Thoracic aorta (tissue), 2 donors: ENCODE results near the gene POMC. TPM values are rescaled to one million over a fixed set of nuclear protein-coding genes. Genes with fewer than 3 reads are reported as not detected.
"Not testable (repeated sequence)": the region's sequence is repeated elsewhere in the genome, so short reads cannot be mapped to it uniquely, and the experiment has no call there.

ENCODE experiments used
- ATAC-seq: fragments of 150-250 bp; one replicate; pipeline ENCODE4 v1.8.0; 2017; ENCODE audit warnings: low read depth; ENCODE audit not compliant: insufficient number of reproducible peaks, low FRiP score
- DNase-seq: peaks from one replicate; pipeline ENCODE4 v3.0.0-alpha.2; 2020; ENCODE audit warnings: low spot score
- H3K27ac ChIP-seq, 2 donors: fragments of 200-600 bp; sonication (generic); 1 replicate in 1 of 2; 2 replicates in 1 of 2; pipeline ENCODE4 v1.5.1; 2016; ENCODE audit warnings: mild to moderate bottlenecking in 2 of 2, moderate library complexity in 2 of 2
- H3K27me3 ChIP-seq: fragments of 200-600 bp; sonication (generic); replicated peaks from 2 replicates; pipeline ENCODE4 v1.6.0; 2016; ENCODE audit warnings: mild to moderate bottlenecking; ENCODE audit not compliant: insufficient read depth
- H3K36me3 ChIP-seq: fragments of 200-600 bp; sonication (generic); one replicate; pipeline ENCODE4 v1.5.1; 2016
- H3K4me1 ChIP-seq, 2 donors: fragments of 200-600 bp; sonication (generic); 1 replicate in 1 of 2; 2 replicates in 1 of 2; pipeline versions ENCODE4 v1.5.1 to v1.6.0; 2016; ENCODE audit warnings: low read depth in 2 of 2, mild to moderate bottlenecking in 1 of 2; ENCODE audit not compliant: control insufficient read depth in 1 of 2
- H3K4me3 ChIP-seq: fragments of 200-600 bp; sonication (generic); 2 replicates; pipeline ENCODE4 v1.5.1; 2016; ENCODE audit warnings: mild to moderate bottlenecking
- H3K9me3 ChIP-seq: fragments of 200-600 bp; sonication (generic); 2 replicates; pipeline ENCODE4 v1.5.1; 2016
- CTCF ChIP-seq: fragments of 200-600 bp; sonication (generic); IDR thresholded peaks from one replicate; pipeline ENCODE4 v1.5.1; 2019; ENCODE audit warnings: antibody characterized with exemption
- total RNA-seq, 2 donors: library from RNA; depleted of rRNA; stranded (reverse); fragments of >200 nt; gene quantifications; one replicate each; pipeline versions ENCODE4 v1.1.0 to v1.2.3, GENCODE V29; 2016

The POMC gene
- total RNA-seq, 2 donors from 2014 or later, result 1.2 to 5.7 TPM

GRCh38 chr2:25132299-25132635, 36.1 kb downstream of the POMC start:
- Histone ChIP-seq H3K27me3 (no peaks in the 10 kb centered on the region), H3K36me3 (no peaks in the 10 kb centered on the region), H3K9me3 (no peaks in the 10 kb centered on the region), H3K4me3 (peak overlapping the region; percentile 47), H3K27ac (no peak overlapping the region), H3K4me1 (peaks cover 0 to 5% of the 10 kb centered on the region in 2 donors)
- DNase-seq (no peak), ATAC-seq (no peak)
- no peak for TF ChIP-seq CTCF

- Histone ChIP-seq H3K27ac (no peak overlapping the region), H3K9me3 (no peaks in the 10 kb centered on the region)
- no peak for ATAC-seq
These were observed 36.6 kb downstream of the POMC start for GRCh38 chr2:25131567-25132298.

GRCh38 chr2:25131253-25131566, 37.2 kb downstream of the POMC start:
- no peaks in the 10 kb centered on the region for H3K36me3 ChIP-seq
- H3K27ac ChIP-seq, result no peak overlapping the region
- peak overlapping the region; percentile 47 for H3K4me3 ChIP-seq
- no peak for ATAC-seq
- no peaks in the 10 kb centered on the region for H3K27me3 ChIP-seq
- no peaks in the 10 kb centered on the region for H3K9me3 ChIP-seq
- H3K4me1 ChIP-seq, result peaks cover 0 to 5% of the 10 kb centered on the region in 2 donors
- DNase-seq, result no peak
- TF ChIP-seq CTCF, result no peak

More at GRCh38 chr2:25131567-25132298, 36.6 kb downstream of the POMC start:
- Histone ChIP-seq H3K36me3 (no peaks in the 10 kb centered on the region), H3K4me3 (peak overlapping the region; percentile 47), H3K4me1 (peaks cover 0 to 5% of the 10 kb centered on the region in 2 donors), H3K27me3 (no peaks in the 10 kb centered on the region)
- no peak for DNase-seq
- TF ChIP-seq CTCF, result no peak

GRCh38 chr2:25129901-25130520, 38.4 kb downstream of the POMC start:
- DNase-seq, result no peak
- no peak overlapping the region for H3K27ac ChIP-seq

GRCh38 chr2:25127646-25128045, 40.7 kb downstream of the POMC start:
- no peak overlapping the region for H3K4me3 ChIP-seq
- DNase-seq, result no peak
- H3K27me3 ChIP-seq, result no peaks in the 10 kb centered on the region
- TF ChIP-seq CTCF, result no peak
- H3K9me3 ChIP-seq, result no peaks in the 10 kb centered on the region
- ATAC-seq, result no peak
- H3K36me3 ChIP-seq, result no peaks in the 10 kb centered on the region
- no peak overlapping the region for H3K27ac ChIP-seq
- H3K4me1 ChIP-seq, result peaks cover 0 to 5% of the 10 kb centered on the region in 2 donors

More at GRCh38 chr2:25129901-25130520, 38.4 kb downstream of the POMC start:
- Histone ChIP-seq H3K27me3 (no peaks in the 10 kb centered on the region), H3K4me3 (no peak overlapping the region), H3K36me3 (no peaks in the 10 kb centered on the region), H3K9me3 (no peaks in the 10 kb centered on the region), H3K4me1 (peaks cover 0 to 5% of the 10 kb centered on the region in 2 donors)
- ATAC-seq, result no peak
- no peak for TF ChIP-seq CTCF

- DNase-seq, H3K4me3 ChIP-seq, H3K9me3 ChIP-seq, H3K36me3 ChIP-seq, H3K27me3 ChIP-seq, H3K27ac ChIP-seq, H3K4me1 ChIP-seq, ATAC-seq: not testable (repeated sequence)
These were observed 41.3 kb downstream of the POMC start for GRCh38 chr2:25127071-25127470.
